CD4-positive, alpha-beta T cell (primary cell): ENCODE results near the gene TMA16. TPM values are rescaled to one million over a fixed set of nuclear protein-coding genes. Genes with fewer than 3 reads are reported as not detected.
A peak's percentile ranks its signal among the peaks of the same experiment; 100 is the strongest.

Source experiments
- ATAC-seq: fragments of 200-7000 bp; cut with Tn5 transposase; one replicate; pipeline ENCODE4 v1.10.0; 2022; ENCODE audit warnings: mild to moderate bottlenecking; ENCODE audit not compliant: poor library complexity
- CTCF ChIA-PET: fragments of 350-600 bp; sonication (Branson Sonifier 250); formaldehyde crosslinking; loops from one replicate; lab custom pipeline; 2021; ENCODE audit warnings: antibody characterized with exemption, inconsistent platforms; lab: Charles Lee
- POLR2A ChIA-PET: fragments of 350-600 bp; sonication (Branson Sonifier 250); formaldehyde crosslinking; loops from one replicate; lab custom pipeline; 2021; ENCODE audit warnings: antibody characterized with exemption, inconsistent platforms; lab: Charles Lee
- DNase-seq, 14 experiments: peaks; one replicate each; pipeline ENCODE4 v3.0.0-alpha.2; 2013 to 2020; ENCODE audit warnings: mixed read lengths in 2 of 14
- H3K27ac ChIP-seq, 2 donors: one replicate each; pipeline versions ENCODE4 v1.5.1 to v1.7.0; 2013; ENCODE audit warnings: low read length in 2 of 2, low read depth in 1 of 2, mild to moderate bottlenecking in 1 of 2
- H3K27me3 ChIP-seq, 2 experiments: 1 replicate in 1 of 2; 2 replicates in 1 of 2; pipeline versions ENCODE4 v1.6.1 to v1.7.0; 2013; ENCODE audit warnings: low read length in 2 of 2, control low read depth in 1 of 2, mild to moderate bottlenecking in 1 of 2, moderate library complexity in 1 of 2; ENCODE audit not compliant: insufficient read depth in 2 of 2, control insufficient read depth in 1 of 2
- H3K36me3 ChIP-seq: one replicate; pipeline ENCODE4 v1.6.1; 2013; ENCODE audit warnings: low read length, control low read depth; ENCODE audit not compliant: insufficient read depth
- H3K4me1 ChIP-seq: one replicate; pipeline ENCODE4 v1.6.1; 2013; ENCODE audit warnings: low read length, control low read depth; ENCODE audit not compliant: insufficient read depth
- H3K4me3 ChIP-seq: one replicate; pipeline ENCODE4 v1.5.1; 2013; ENCODE audit warnings: mild to moderate bottlenecking, low read length, moderate library complexity
- H3K9me3 ChIP-seq, 2 experiments: 1 replicate in 1 of 2; 2 replicates in 1 of 2; pipeline versions ENCODE4 v1.6.1 to v1.7.0; 2013; ENCODE audit warnings: low read length in 2 of 2, mild to moderate bottlenecking in 2 of 2, control low read depth in 1 of 2, moderate library complexity in 1 of 2; ENCODE audit not compliant: control insufficient read depth in 1 of 2, insufficient read depth in 1 of 2
- H3K27ac Mint-ChIP-seq: one replicate; pipeline ENCODE4 v1.8.0; 2020; ENCODE audit warnings: mixed read lengths
- H3K27me3 Mint-ChIP-seq: one replicate; pipeline ENCODE4 v1.8.0; 2021; ENCODE audit warnings: mixed read lengths
- H3K36me3 Mint-ChIP-seq: one replicate; pipeline ENCODE4 v1.8.0; 2021; ENCODE audit warnings: low read depth, mixed read lengths
- H3K4me1 Mint-ChIP-seq: one replicate; pipeline ENCODE4 v1.8.0; 2021; ENCODE audit warnings: low read depth, mixed read lengths
- H3K4me3 Mint-ChIP-seq: one replicate; pipeline ENCODE4 v1.8.0; 2020; ENCODE audit warnings: mild to moderate bottlenecking, mixed read lengths
- H3K9me3 Mint-ChIP-seq: one replicate; pipeline ENCODE4 v1.8.0; 2020; ENCODE audit warnings: mixed read lengths
- intact Hi-C, 2 experiments: fragments of 100-400 bp; cut with DNase I in 1 of 2; cut with micrococcal nuclease in 1 of 2; formaldehyde crosslinking; loops; one replicate each; pipeline versions ENCODE4 v1.15.1 to v1.9.0; 2023 to 2025; cut with DNase I, micrococcal nuclease
- total RNA-seq, 174 experiments: library from RNA in 2 of 174; stranded (reverse) in 2 of 174; gene quantifications; one replicate each; pipeline ENCODE4 v1.2.3 and lab custom pipeline; 2021 to 2026
- TF ChIP-seq, protein P1 (sequence below): fragments of 200-600 bp; IDR thresholded peaks from one replicate; pipeline ENCODE4 v1.8.0; 2022; ENCODE audit warnings: antibody characterized with exemption, mild to moderate bottlenecking

Gene TMA16
- total RNA-seq, 2 experiments from 2014 or later, result 6.2 to 6.3 TPM

DNA sequence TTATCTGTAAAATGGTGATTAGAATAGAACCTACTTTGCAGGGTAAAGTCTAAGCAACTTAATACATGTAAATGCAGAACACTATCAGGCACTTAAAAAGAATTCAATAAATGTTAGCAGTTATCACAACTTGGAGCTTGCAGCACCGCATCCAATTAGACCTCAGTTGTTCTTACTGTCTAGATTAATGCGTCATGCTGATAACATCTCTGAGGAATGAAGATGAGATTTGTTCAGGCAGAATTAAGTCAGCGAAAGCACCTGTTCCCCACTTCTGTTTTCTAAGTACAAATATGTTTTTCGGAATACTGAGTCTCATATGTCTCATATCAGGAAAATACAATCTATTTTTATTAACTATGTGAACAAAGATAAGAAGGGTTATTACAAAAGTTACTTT is 58.7 kb downstream of the TMA16 start:
- Mint-ChIP-seq H3K9me3 (no peaks in the 10 kb centered on the region), H3K36me3 (no peaks in the 10 kb centered on the region), H3K4me1 (peaks cover 58% of the 10 kb centered on the region), H3K27me3 (no peaks in the 10 kb centered on the region), H3K4me3 (no peak overlapping the region), H3K27ac (no peak overlapping the region)
- no peaks in the 10 kb centered on the region for H3K36me3 ChIP-seq
- no peak overlapping the region for H3K4me3 ChIP-seq
- POLR2A ChIA-PET, result no interaction called here
- no peaks in the 10 kb centered on the region for H3K9me3 ChIP-seq
- CTCF ChIA-PET, result interaction anchor here (1.1 kb wide), 1 partner anchor 114 kb away, joined by 3 read pairs; no protein-coding TSS in a partner anchor
- no peak overlapping the region for H3K27ac ChIP-seq
- no peaks in the 10 kb centered on the region for H3K27me3 ChIP-seq
- ATAC-seq (no peak), DNase-seq (no peak)
- intact Hi-C loops, result loop anchor here in 1 of 2 experiments (2.0 to 10.0 kb wide), 4 partner anchors 130 to 1542 kb away; no protein-coding TSS in a partner anchor
- TF ChIP-seq, protein P1, sequence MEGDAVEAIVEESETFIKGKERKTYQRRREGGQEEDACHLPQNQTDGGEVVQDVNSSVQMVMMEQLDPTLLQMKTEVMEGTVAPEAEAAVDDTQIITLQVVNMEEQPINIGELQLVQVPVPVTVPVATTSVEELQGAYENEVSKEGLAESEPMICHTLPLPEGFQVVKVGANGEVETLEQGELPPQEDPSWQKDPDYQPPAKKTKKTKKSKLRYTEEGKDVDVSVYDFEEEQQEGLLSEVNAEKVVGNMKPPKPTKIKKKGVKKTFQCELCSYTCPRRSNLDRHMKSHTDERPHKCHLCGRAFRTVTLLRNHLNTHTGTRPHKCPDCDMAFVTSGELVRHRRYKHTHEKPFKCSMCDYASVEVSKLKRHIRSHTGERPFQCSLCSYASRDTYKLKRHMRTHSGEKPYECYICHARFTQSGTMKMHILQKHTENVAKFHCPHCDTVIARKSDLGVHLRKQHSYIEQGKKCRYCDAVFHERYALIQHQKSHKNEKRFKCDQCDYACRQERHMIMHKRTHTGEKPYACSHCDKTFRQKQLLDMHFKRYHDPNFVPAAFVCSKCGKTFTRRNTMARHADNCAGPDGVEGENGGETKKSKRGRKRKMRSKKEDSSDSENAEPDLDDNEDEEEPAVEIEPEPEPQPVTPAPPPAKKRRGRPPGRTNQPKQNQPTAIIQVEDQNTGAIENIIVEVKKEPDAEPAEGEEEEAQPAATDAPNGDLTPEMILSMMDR, result no peak
- H3K4me1 ChIP-seq, result peaks cover 10% of the 10 kb centered on the region

DNA sequence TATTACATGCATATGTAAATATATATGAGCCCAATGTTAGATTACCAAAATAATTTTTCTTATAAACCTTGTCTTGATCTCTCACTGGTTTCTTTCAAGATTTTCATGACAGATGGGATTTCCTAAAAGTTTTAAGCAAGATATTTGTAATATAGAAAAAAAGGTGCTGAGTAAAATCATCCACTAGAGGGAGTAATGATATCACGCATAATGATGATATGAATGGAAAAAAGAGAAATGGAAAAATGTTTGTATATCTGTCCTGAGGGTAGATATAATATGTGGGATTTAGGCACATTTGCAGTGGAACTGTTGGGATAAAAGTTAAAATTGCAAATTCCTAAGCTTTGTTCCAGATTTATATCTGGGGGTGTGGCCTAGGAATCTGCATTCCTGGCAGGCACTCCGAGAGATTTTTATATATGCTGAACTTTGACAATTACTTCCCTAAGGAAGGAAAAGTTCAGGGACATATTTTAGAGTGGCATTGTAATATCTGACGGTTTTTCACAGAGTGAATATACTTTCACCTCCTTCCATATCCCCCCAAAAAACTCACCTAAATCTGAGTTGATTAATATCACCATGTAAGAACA is 60.5 kb downstream of the TMA16 start:
- H3K36me3 Mint-ChIP-seq, result peaks cover 15% of the 10 kb centered on the region
- intact Hi-C loops, result loop anchor here (1.0 to 10.0 kb wide), 8 partner anchors 24 to 1540 kb away; no protein-coding TSS in a partner anchor
- no peak for ATAC-seq
- no peak overlapping the region for H3K4me3 Mint-ChIP-seq
- POLR2A ChIA-PET, result interaction anchor here (0.6 kb wide), 1 partner anchor 124 kb away, joined by 3 read pairs; no protein-coding TSS in a partner anchor
- DNase-seq, result peak in 3 of 14 experiments; percentile 50 to 52 (median 52)
- Histone ChIP-seq H3K4me3 (no peak overlapping the region), H3K36me3 (no peaks in the 10 kb centered on the region), H3K4me1 (peaks cover 22% of the 10 kb centered on the region), H3K9me3 (no peaks in the 10 kb centered on the region), H3K27ac (no peak overlapping the region), H3K27me3 (no peaks in the 10 kb centered on the region)
- CTCF ChIA-PET, result interaction anchor here (1.7 kb wide), 1 partner anchor 126 kb away, joined by 3 read pairs; no protein-coding TSS in a partner anchor
- H3K27ac Mint-ChIP-seq, result no peak overlapping the region
- peaks cover 58% of the 10 kb centered on the region for H3K4me1 Mint-ChIP-seq
- no peaks in the 10 kb centered on the region for H3K27me3 Mint-ChIP-seq
- peaks cover 4% of the 10 kb centered on the region for H3K9me3 Mint-ChIP-seq
- TF ChIP-seq, protein P1, result peak; percentile 94

DNA sequence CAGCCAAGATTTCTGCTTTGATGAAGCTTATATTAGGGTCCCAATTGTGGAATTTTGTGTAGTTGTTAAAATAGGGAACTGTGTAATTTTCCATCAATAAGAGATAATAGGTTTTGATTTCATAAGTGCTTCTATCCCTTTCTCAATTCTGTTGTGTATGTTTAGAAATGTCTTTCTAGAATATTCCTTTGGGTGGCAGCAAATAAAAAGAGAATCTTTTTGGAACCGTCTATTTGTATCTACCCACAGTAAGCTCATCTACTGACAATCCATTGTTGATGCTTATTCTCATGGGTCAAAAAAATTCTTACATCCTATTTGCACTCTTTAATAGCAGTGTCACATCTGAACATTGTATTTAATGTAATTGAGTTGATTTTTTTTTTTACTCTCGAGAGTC is 61.7 kb downstream of the TMA16 start:
- Mint-ChIP-seq H3K27me3 (no peaks in the 10 kb centered on the region), H3K4me1 (peaks cover 51% of the 10 kb centered on the region), H3K4me3 (no peak overlapping the region), H3K27ac (no peak overlapping the region), H3K36me3 (peaks cover 16% of the 10 kb centered on the region), H3K9me3 (peaks cover 5% of the 10 kb centered on the region)
- ATAC-seq (peak; percentile 53), DNase-seq (peak in 3 of 14 experiments; percentile 19 to 42 (median 26))
- H3K4me1 ChIP-seq, result peaks cover 17% of the 10 kb centered on the region
- intact Hi-C loops, result loop anchor here (1.0 to 10.0 kb wide), 3 partner anchors 331 to 1539 kb away; no protein-coding TSS in a partner anchor
- H3K36me3 ChIP-seq, result no peaks in the 10 kb centered on the region
- ChIA-PET POLR2A (interaction anchor here (0.6 to 1.3 kb wide), 2 partner anchors 199 to 339 kb away, joined by 3 read pairs; no protein-coding TSS in a partner anchor), CTCF (interaction anchor here (1.0 kb wide), 2 partner anchors 34 to 52 kb away, joined by 3 read pairs; no protein-coding TSS in a partner anchor)
- H3K27ac ChIP-seq, result no peak overlapping the region
- TF ChIP-seq, protein P1, result peak; percentile 16
- H3K27me3 ChIP-seq, result no peaks in the 10 kb centered on the region
- peaks cover 0 to 9% of the 10 kb centered on the region in 2 experiments for H3K9me3 ChIP-seq
- H3K4me3 ChIP-seq, result no peak overlapping the region
